A549 (cell line): ENCODE data around the gene MTG2.

Experiments
- CHD4 ChIP-seq: fragments of 200-600 bp; sonication (generic); IDR thresholded peaks from 2 replicates; pipeline ENCODE4 v1.6.1; 2016; ENCODE audit warnings: antibody characterized with exemption, mild to moderate bottlenecking, borderline replicate concordance
- EP300 ChIP-seq, 2 experiments: fragments of >200 bp; sonication (Bioruptor Twin); formaldehyde crosslinking; IDR thresholded peaks; 2 replicates in 1 of 2; 3 replicates in 1 of 2; pipeline ENCODE4 v1.6.1; 2016 to 2017
- HOXA7 ChIP-seq: fragments of 250-450 bp; sonication (Bioruptor Pico); IDR thresholded peaks from 2 replicates; pipeline ENCODE4 v1.5.0; 2020; ENCODE audit warnings: mild to moderate bottlenecking, moderate library complexity
- RAD21 ChIP-seq, 2 experiments: fragments of >200 bp in 1 of 2; sonication (Bioruptor Twin) in 1 of 2; formaldehyde crosslinking in 1 of 2; IDR thresholded peaks in 1 of 2; conservative IDR thresholded peaks in 1 of 2; 2 replicates in 1 of 2; 3 replicates in 1 of 2; pipeline ENCODE4 v1.6.1; 2012 to 2018; ENCODE audit warnings: inconsistent platforms in 1 of 2
- RFX5 ChIP-seq: fragments of 450-650 bp; IDR thresholded peaks from 2 replicates; pipeline ENCODE4 v1.7.1; 2014; ENCODE audit warnings: antibody characterized with exemption, mild to moderate bottlenecking, moderate library complexity
- TF ChIP-seq, protein P1 (sequence below): fragments of 450-650 bp; IDR thresholded peaks from 2 replicates; pipeline ENCODE4 v1.6.1; 2014; ENCODE audit warnings: antibody characterized with exemption
- TF ChIP-seq, protein P2 (sequence below): IDR thresholded peaks from 2 replicates; pipeline ENCODE4 v1.6.1; 2012

DNA sequence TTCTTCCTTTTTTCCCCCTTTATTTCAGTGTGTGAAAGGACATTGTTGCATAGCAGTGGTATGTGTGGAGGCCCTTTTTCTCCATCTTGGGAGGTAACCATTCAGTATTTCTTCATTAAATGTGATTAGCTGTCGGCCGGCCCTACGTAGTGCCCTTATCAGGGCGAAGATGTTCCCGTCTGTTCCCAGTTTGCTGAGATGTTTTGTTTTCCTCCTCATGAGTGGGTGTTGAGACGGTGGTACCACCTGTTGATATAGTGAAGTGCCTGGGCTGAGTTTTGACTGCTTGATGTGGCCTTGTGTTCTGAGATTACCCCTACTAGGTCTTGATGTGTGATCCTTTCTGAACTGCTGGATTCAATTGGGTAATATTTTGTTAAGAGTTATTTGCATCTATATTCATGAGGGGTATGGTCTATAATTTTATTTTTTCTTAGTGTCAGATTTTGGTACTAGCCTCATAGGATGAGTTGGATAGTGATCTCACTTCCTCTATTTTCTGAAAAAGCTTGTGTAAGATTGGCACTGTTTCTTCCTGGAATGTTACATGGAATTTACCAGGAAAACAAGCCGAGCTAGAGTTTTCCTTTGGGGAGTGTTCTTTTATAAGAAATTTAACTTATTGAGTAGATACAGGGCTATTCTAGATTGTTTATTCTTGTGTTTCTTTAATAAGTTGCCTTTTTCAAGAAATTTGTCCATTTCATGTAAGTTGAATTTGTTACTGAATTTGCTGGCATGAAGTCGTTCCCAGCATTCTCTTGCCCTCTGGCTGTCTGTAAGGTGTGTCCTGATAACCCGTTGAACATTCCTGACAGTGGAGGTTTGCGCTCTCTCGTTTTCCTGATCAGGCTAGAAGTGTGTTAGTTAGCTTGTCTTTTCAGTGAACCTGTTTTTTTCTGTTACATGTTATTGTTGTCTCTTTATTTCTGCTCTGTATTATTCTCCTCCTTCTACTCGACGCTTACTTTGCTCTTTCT, 4.3 kb downstream of the MTG2 start:
- TF ChIP-seq, protein P1, sequence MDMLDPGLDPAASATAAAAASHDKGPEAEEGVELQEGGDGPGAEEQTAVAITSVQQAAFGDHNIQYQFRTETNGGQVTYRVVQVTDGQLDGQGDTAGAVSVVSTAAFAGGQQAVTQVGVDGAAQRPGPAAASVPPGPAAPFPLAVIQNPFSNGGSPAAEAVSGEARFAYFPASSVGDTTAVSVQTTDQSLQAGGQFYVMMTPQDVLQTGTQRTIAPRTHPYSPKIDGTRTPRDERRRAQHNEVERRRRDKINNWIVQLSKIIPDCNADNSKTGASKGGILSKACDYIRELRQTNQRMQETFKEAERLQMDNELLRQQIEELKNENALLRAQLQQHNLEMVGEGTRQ = no peak
- TF ChIP-seq RFX5 (no peak), RAD21 (conservative IDR thresholded peaks at IDR 0.05 in 1 of 2, IDR thresholded peaks at IDR 0.05 in 1 of 2) (no peak), CHD4 (no peak), HOXA7 (CRISPR knock-in tag) (no peak), EP300 (IDR thresholded peaks at IDR 0.05) (no peak)
- TF ChIP-seq, protein P2, sequence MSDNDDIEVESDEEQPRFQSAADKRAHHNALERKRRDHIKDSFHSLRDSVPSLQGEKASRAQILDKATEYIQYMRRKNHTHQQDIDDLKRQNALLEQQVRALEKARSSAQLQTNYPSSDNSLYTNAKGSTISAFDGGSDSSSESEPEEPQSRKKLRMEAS = no peak
